ENCODE data around the gene WDR55. TPM values are rescaled to one million over a fixed set of nuclear protein-coding genes. Genes with fewer than 3 reads are reported as not detected.
"Not testable (repeated sequence)": the region's sequence is repeated elsewhere in the genome, so short reads cannot be mapped to it uniquely, and the experiment has no call there.

Gene WDR55

GRCh38 chr5:140720738-140721137 lies 56.0 kb downstream of the WDR55 start:
- not testable (repeated sequence) for H3K4ac ChIP-seq (ENCODE audit: low read length); H3K27me3 ChIP-seq (ENCODE audit: control insufficient read depth in 3 of 3, insufficient read depth in 3 of 3, low read depth in 1 of 3, low read length in 3 of 3); H2BK120ac ChIP-seq (ENCODE audit: low read depth, low read length); H2AK5ac ChIP-seq (ENCODE audit: low read depth, low read length); H3K79me1 ChIP-seq (ENCODE audit: low read depth, low read length); DNase-seq (ENCODE audit: low spot score); H2BK5ac ChIP-seq (ENCODE audit: low read length); H4K91ac ChIP-seq (ENCODE audit: low read depth, low read length, poor library complexity); H3K18ac ChIP-seq (ENCODE audit: low read length); H3K9ac ChIP-seq (ENCODE audit: low read depth, low read length, poor library complexity); H3K4me3 ChIP-seq (ENCODE audit: low read length in 2 of 2); H3K27ac ChIP-seq (replicated peaks; ENCODE audit: low read length); H3K14ac ChIP-seq (ENCODE audit: low read length); H4K8ac ChIP-seq (ENCODE audit: low read depth, low read length); H3K4me1 ChIP-seq (ENCODE audit: control insufficient read depth in 2 of 2, insufficient read depth in 1 of 2, low read depth in 1 of 2, low read length in 2 of 2); H3K4me2 ChIP-seq (ENCODE audit: insufficient read depth, low read length, poor library complexity, severe bottlenecking); H2AFZ ChIP-seq (ENCODE audit: low read length); H2BK15ac ChIP-seq (ENCODE audit: low read length); H3K9me3 ChIP-seq (replicated peaks in 1 of 2; ENCODE audit: control insufficient read depth in 2 of 2, insufficient read depth in 1 of 2, low read depth in 1 of 2, low read length in 2 of 2); H3K23ac ChIP-seq (ENCODE audit: low read depth, low read length, poor library complexity); H2BK12ac ChIP-seq (ENCODE audit: low read length); H3K36me3 ChIP-seq (replicated peaks in 1 of 2; ENCODE audit: control insufficient read depth in 2 of 2, insufficient read depth in 2 of 2, low read length in 2 of 2)
- WGBS, 2 donors (ENCODE audit: extremely low coverage in 2 of 2, insufficient read length in 2 of 2, insufficient replicate concordance in 1 of 2): no CpG with 5 or more reads among the region's 6 CpGs

- not testable (repeated sequence) for H2BK15ac ChIP-seq (ENCODE audit: low read length); H3K18ac ChIP-seq (ENCODE audit: low read length)
- WGBS, 2 donors (ENCODE audit: extremely low coverage in 2 of 2, insufficient read length in 2 of 2, insufficient replicate concordance in 1 of 2): no CpG with 5 or more reads among the region's 5 CpGs
Observed at GRCh38 chr5:140721395-140721794, 56.7 kb downstream of the WDR55 start.

More at GRCh38 chr5:140721395-140721794, 56.7 kb downstream of the WDR55 start:
- not testable (repeated sequence) for H2AK5ac ChIP-seq (ENCODE audit: low read depth, low read length); H3K4me2 ChIP-seq (ENCODE audit: insufficient read depth, low read length, poor library complexity, severe bottlenecking); H4K91ac ChIP-seq (ENCODE audit: low read depth, low read length, poor library complexity); H3K9me3 ChIP-seq (replicated peaks in 1 of 2; ENCODE audit: control insufficient read depth in 2 of 2, insufficient read depth in 1 of 2, low read depth in 1 of 2, low read length in 2 of 2); H3K36me3 ChIP-seq (replicated peaks in 1 of 2; ENCODE audit: control insufficient read depth in 2 of 2, insufficient read depth in 2 of 2, low read length in 2 of 2); H3K23ac ChIP-seq (ENCODE audit: low read depth, low read length, poor library complexity); H2BK5ac ChIP-seq (ENCODE audit: low read length); H3K27me3 ChIP-seq (ENCODE audit: control insufficient read depth in 3 of 3, insufficient read depth in 3 of 3, low read depth in 1 of 3, low read length in 3 of 3); H4K8ac ChIP-seq (ENCODE audit: low read depth, low read length); H2AFZ ChIP-seq (ENCODE audit: low read length); H3K4me1 ChIP-seq (ENCODE audit: control insufficient read depth in 2 of 2, insufficient read depth in 1 of 2, low read depth in 1 of 2, low read length in 2 of 2); DNase-seq (ENCODE audit: low spot score); H2BK12ac ChIP-seq (ENCODE audit: low read length); H3K9ac ChIP-seq (ENCODE audit: low read depth, low read length, poor library complexity); H3K27ac ChIP-seq (replicated peaks; ENCODE audit: low read length); H2BK120ac ChIP-seq (ENCODE audit: low read depth, low read length); H3K79me1 ChIP-seq (ENCODE audit: low read depth, low read length); H3K14ac ChIP-seq (ENCODE audit: low read length); H3K4ac ChIP-seq (ENCODE audit: low read length); H3K4me3 ChIP-seq (ENCODE audit: low read length in 2 of 2)

Small RNA genes lying within 50 kb of the gene (small RNA-seq; reads per million reads assigned to genes)
- gene VTRNA1-1 (ENCODE audit: insufficient read depth): 313 reads per million, percentile 98 among the genes with 10 or more reads in this experiment
- gene VTRNA1-2 (ENCODE audit: insufficient read depth): not detected
